Activated CD4-positive, CD25-positive, alpha-beta regulatory T cell treated with anti-CD3 and anti-CD28 coated beads, Interleukin-2, amount 50 U/mL, for 24 hours (primary cell): Measurements from ENCODE around the gene SLC16A1.

Experiments used
- ATAC-seq, 2 donors: fragments of 150-1000 bp; cut with Tn5 transposase; one replicate each; pipeline ENCODE4 v1.10.0; 2021; ENCODE audit warnings: mild to moderate bottlenecking in 1 of 2, moderate library complexity in 1 of 2

SLC16A1 gene

GRCh38 chr1:112878321-112878720 lies 77.7 kb downstream of the SLC16A1 start:
- ATAC-seq: no peak

DNA sequence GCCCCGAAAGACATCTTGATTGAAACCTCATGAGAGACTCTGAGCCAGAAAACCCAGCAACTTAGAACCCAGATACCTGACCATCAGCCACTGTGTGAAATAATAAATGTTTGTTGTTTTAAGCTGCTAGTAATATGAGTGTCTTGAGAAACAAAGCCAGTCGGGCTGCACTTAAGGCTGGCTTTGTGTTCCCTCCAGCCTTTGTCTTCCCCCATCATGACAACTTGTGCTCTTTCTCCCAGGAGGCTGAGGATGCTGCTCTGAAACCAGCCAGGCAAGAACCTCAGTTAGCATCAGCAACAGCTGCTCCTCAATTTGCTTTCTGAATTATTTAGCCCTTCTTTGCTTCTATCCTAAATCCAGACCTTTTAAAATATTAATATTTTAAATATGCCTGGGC lies 78.2 kb downstream of the SLC16A1 start:
- ATAC-seq: no peak

DNA sequence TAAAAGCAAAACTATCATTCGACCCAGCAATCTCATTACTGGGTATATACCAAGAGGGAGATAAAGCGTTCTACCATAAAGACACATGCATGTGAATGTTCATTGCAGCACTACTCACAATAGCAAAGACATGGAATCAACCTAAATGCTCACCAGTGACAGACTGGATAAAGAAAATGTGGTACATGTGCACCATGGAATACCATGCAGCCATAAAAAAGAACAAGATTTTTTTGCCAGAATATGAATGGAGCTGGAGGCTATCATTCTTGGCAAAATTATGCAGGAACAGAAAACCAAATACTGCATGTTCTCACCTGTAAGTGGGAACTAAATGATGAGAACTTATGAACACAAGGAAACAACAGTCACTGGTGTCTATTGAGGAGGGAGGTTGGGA lies 79.7 kb downstream of the SLC16A1 start:
- ATAC-seq: no peak

DNA sequence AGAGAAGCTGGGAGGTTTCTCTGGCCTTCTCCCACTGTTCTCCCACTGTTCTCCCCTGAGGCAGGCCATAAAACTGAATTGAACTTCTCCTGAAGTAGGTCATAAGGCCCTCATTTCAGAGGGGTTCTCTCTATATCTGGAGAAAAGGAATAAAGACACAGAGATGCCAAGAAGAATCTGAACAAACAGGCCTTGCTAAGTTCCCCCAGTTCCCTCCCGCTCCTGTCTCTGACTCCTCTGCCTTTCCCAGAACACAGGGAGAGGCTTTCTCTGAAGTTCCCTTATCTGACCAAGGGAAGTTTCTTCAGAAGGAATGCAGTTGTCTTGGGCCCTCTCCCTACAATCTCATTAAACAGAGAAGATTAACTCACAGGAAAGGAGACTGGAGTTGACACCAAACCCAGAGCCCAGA lies 83.4 kb downstream of the SLC16A1 start:
- no peak for ATAC-seq

GRCh38 chr1:112870887-112871646 lies 84.9 kb downstream of the SLC16A1 start:
- ATAC-seq: no peak

GRCh38 chr1:112869895-112870294 lies 86.1 kb downstream of the SLC16A1 start:
- no peak for ATAC-seq

GRCh38 chr1:112868191-112868590 lies 87.8 kb downstream of the SLC16A1 start:
- ATAC-seq: no peak

- ATAC-seq: no peak
These were observed 89.0 kb downstream of the SLC16A1 start for GRCh38 chr1:112866981-112867380.

GRCh38 chr1:112866151-112866550 lies 89.8 kb downstream of the SLC16A1 start:
- no peak for ATAC-seq

GRCh38 chr1:112862753-112863426 lies 93.1 kb downstream of the SLC16A1 start:
- no peak for ATAC-seq
